Hematopoietic multipotent progenitor cell treated with erythropoietin and hydrocortisone succinate and interleukin-3 and kit ligand, for 8 days (in vitro differentiated cells): Measurements from ENCODE around the gene PANK3.
"Not testable (repeated sequence)": the region's sequence is repeated elsewhere in the genome, so short reads cannot be mapped to it uniquely, and the experiment has no call there.

Experiments
- DNase-seq: peaks from one replicate; pipeline ENCODE4 v3.0.0-alpha.2; 2015

PANK3 gene

GRCh38 chr5:168549554-168549953, 29.6 kb downstream of the PANK3 start:
- no peak for DNase-seq

GRCh38 chr5:168537176-168537575, 42.0 kb downstream of the PANK3 start:
- DNase-seq = no peak

GRCh38 chr5:168534351-168534750, 44.8 kb downstream of the PANK3 start:
- not testable (repeated sequence) for DNase-seq

- no peak for DNase-seq
Observed at GRCh38 chr5:168531987-168532864, 46.9 kb downstream of the PANK3 start.

- DNase-seq = no peak
Observed at GRCh38 chr5:168531191-168531590, 48.0 kb downstream of the PANK3 start.

- no peak for DNase-seq
Observed at GRCh38 chr5:168530621-168531150, 48.5 kb downstream of the PANK3 start.

- DNase-seq = no peak
Observed at GRCh38 chr5:168529374-168530234, 49.6 kb downstream of the PANK3 start.

GRCh38 chr5:168528521-168529373, 50.4 kb downstream of the PANK3 start, which contains the start of gene FBLL1:
FBLL1 (plus strand) TSS chr5:168529305; CDS start chr5:168529505, 200 bp downstream.
- peak; percentile 48 for DNase-seq

GRCh38 chr5:168527756-168528295, 51.3 kb downstream of the PANK3 start:
- DNase-seq = no peak

GRCh38 chr5:168525856-168526255, 53.3 kb downstream of the PANK3 start:
- DNase-seq = no peak

- DNase-seq = no peak
Observed at GRCh38 chr5:168513861-168514428, 65.2 kb downstream of the PANK3 start.

GRCh38 chr5:168502563-168503237, 76.5 kb downstream of the PANK3 start:
- DNase-seq = no peak
